Right lobe of liver (tissue), 4 donors: ENCODE measurements around the gene SERPINA1.

ENCODE experiments used
- CTCF ChIP-seq, 4 donors: fragments of 200-600 bp in 3 of 4; fragments of 450-650 bp in 1 of 4; IDR thresholded peaks; one replicate each; pipeline versions ENCODE4 v1.5.1 to v1.8.0; 2016 to 2022; ENCODE audit warnings: antibody characterized with exemption in 4 of 4, mild to moderate bottlenecking in 2 of 4
- POLR2A ChIP-seq: fragments of 450-650 bp; IDR thresholded peaks from one replicate; pipeline ENCODE4 v1.6.1; 2017; ENCODE audit warnings: antibody characterized with exemption, mild to moderate bottlenecking
- donor health status: DM: no; HTN: no; CAD: no.
- donor health status: DM: no; HTN: no; CAD: no.
- donor health status: DM: no; HTN: yes; CAD: no.

DNA sequence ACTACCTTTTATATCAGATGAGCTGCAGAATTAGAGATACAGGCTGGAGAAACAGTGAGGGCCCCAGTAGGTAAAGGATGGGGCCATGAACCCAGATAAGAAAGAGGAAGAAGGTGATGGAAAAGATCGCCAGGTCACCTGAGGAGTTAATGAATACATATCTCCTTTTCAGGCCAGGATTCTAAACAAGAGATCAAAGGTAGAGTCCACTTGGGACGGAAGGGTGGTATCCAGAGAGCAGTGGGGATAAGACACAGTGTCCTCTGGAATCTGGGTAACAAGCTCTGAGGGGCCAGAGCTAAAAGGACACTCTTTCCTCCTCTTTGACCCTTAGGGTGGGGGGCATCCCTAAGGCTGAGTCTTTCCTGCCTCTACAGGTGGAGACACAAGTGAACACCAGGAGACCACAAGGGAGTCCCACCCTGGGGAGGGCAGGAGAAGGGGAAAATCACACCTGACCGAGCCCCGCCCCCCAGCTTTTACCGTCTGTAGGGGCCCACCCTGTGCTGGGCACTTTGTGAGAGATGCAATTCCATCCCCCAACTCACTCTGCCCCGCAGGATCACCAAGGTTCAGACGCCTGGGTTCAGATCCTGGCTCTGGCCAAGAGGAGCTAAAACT lies 27.3 kb downstream of the SERPINA1 start:
- TF ChIP-seq CTCF (IDR thresholded peaks at IDR 0.05) (no peak), POLR2A (no peak)
